ENCODE data around the gene IFI27.
A peak's percentile ranks its signal among the peaks of the same experiment; 100 is the strongest.

DNA sequence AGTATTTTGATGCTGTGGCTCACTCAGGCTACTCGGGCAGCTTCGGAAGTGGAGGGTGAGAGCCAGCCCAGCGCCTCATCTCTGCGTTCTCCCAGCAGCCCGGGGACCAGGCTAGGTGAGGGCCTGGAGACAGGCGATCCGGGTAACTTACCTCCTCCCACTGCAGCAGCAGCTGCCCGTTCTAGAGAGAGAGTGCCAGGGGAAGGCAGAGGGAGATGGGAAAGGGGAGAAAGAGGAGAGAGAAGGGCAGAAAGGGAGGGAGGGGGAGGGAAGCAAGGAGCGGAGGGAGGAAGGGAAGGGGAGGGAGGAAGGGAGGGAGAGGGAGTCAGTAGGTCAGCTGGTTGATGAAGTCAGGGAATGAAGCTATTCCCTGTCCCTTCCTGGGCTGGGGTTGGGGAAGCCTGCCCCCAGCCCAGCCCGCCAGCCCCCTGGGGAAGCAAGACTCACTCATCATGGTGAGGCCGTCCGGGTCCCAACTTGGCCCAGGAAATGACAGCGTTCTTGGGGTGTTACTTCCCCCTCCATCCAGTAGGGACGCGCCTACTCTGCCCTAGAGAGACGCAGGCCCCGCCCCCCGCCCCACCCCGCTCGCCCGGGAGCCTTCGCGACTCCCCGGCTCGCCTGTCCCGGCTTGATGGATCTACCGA lies 18.7 kb downstream of the IFI27 start, which contains the start of gene IFI27L2:
- TF ChIP-seq POLR2A (IDR thresholded peaks at IDR 0.05; ENCODE audit: low read length): peak; percentile 31
- no peak for TF ChIP-seq GATA1 (IDR thresholded peaks at IDR 0.05; ENCODE audit: low read depth, low read length)

Measured in erythroblast (primary cell).